Left lung (tissue), 10 donors: ENCODE measurements around the gene LGI2. TPM values are rescaled to one million over a fixed set of nuclear protein-coding genes. Genes with fewer than 3 reads are reported as not detected.

Experiments used
- ATAC-seq: fragments of 200-7000 bp; cut with Tn5 transposase; one replicate; pipeline ENCODE4 v1.9.1; 2020; ENCODE audit warnings: moderate library complexity
- DNase-seq, 4 donors: peaks; one replicate each; pipeline ENCODE4 v3.0.0-alpha.2; 2013 to 2020
- H3K27ac ChIP-seq, 2 donors: fragments of 200-600 bp; sonication (generic) in 1 of 2; one replicate each; pipeline versions ENCODE4 v1.5.0 to v1.8.0; 2020 to 2021
- H3K27me3 ChIP-seq, 2 donors: fragments of 200-600 bp; sonication (generic) in 1 of 2; one replicate each; pipeline versions ENCODE4 v1.5.0 to v1.8.0; 2020 to 2021
- H3K36me3 ChIP-seq, 2 donors: fragments of 200-600 bp; sonication (generic) in 1 of 2; one replicate each; pipeline versions ENCODE4 v1.5.0 to v1.8.0; 2020 to 2021
- H3K4me1 ChIP-seq, 2 donors: fragments of 200-600 bp; one replicate each; pipeline ENCODE4 v1.8.0; 2021
- H3K4me3 ChIP-seq, 2 donors: fragments of 200-600 bp; sonication (generic) in 1 of 2; one replicate each; pipeline versions ENCODE4 v1.5.0 to v1.8.0; 2020 to 2021; ENCODE audit warnings: mild to moderate bottlenecking in 1 of 2
- H3K9me3 ChIP-seq, 2 donors: fragments of 200-600 bp; sonication (generic) in 1 of 2; one replicate each; pipeline versions ENCODE4 v1.5.0 to v1.8.0; 2020 to 2021
- CTCF ChIP-seq, 2 donors: fragments of 200-600 bp; sonication (generic) in 1 of 2; IDR thresholded peaks; one replicate each; pipeline versions ENCODE4 v1.5.0 to v1.8.0; 2021; ENCODE audit warnings: antibody characterized with exemption in 2 of 2
- intact Hi-C, 2 donors: fragments of 100-400 bp; cut with DNase I; formaldehyde crosslinking; loops; one replicate each; pipeline versions ENCODE4 v1.11.2 to v1.14.2; 2022
- polyA plus RNA-seq, 6 donors: library from polyadenylated mRNA; unstranded; fragments of 120-200 nt; gene quantifications; one replicate each; pipeline ENCODE4 v1.2.1, GENCODE V29; 2013; ENCODE audit not compliant: insufficient read length in 6 of 6
- total RNA-seq, 2 donors: library from RNA; stranded (reverse); fragmentation: NEBNext Ultra II Directional; extraction: Animal tissue kit (Norgen Biotek cat#: 25700); gene quantifications; one replicate each; pipeline ENCODE4 v1.2.1, GENCODE V29; 2021
- donor health status: DM: no; HTN: yes; CAD: no.
- donor health status: DM: no; HTN: no; CAD: no.

LGI2 gene
- total and polyA plus RNA-seq, 8 donors, result 1.7 to 7.7 (median 4.7) TPM

- H3K9me3 ChIP-seq, result no peaks in the 10 kb centered on the region
- peak; percentile 30 for ATAC-seq
- H3K4me1 ChIP-seq, result peaks cover 0 to 9% of the 10 kb centered on the region in 2 donors
- peak in 1 of 4 donors; percentile 48 for DNase-seq
- intact Hi-C loops, result no loop called here
- no peaks in the 10 kb centered on the region for H3K36me3 ChIP-seq
- TF ChIP-seq CTCF (IDR thresholded peaks at IDR 0.05), result no peak
- H3K27me3 ChIP-seq, result peaks cover 10 to 83% of the 10 kb centered on the region in 2 donors
- H3K27ac ChIP-seq, result no peak overlapping the region
- peak overlapping the region; percentile 29 to 31 for H3K4me3 ChIP-seq
Observed at GRCh38 chr4:25029479-25030276, 1.1 kb downstream of the LGI2 start.

- Histone ChIP-seq H3K4me3 (no peak overlapping the region), H3K27ac (no peak overlapping the region), H3K9me3 (no peaks in the 10 kb centered on the region), H3K4me1 (peaks cover 0 to 9% of the 10 kb centered on the region in 2 donors), H3K27me3 (peaks cover 10 to 83% of the 10 kb centered on the region in 2 donors), H3K36me3 (no peaks in the 10 kb centered on the region)
- DNase-seq, result no peak
- intact Hi-C loops, result no loop called here
- TF ChIP-seq CTCF (IDR thresholded peaks at IDR 0.05), result no peak
- ATAC-seq, result no peak
Observed at GRCh38 chr4:25028851-25029250, 1.9 kb downstream of the LGI2 start.

DNA sequence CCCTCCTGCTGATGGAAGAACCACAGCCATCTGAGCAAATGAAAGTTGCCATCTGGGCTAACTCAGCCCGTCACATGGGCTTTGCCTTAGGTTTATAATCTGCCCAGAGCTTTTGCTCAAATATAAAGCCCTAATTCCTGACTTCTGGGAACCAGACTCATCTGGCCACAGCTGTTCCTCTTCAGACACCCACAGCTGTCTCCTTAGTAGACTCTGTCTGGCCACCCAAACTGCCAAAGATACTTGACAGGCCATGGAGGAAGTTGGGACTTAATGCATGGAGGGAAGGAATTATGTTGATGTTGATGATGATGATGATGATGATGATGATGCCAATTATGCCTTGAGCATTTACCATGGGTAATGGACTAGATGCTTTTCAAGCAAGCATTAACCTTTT is 8.0 kb downstream of the LGI2 start:
- DNase-seq, result peak in 2 of 4 donors; percentile 71 to 86
- no peak for ATAC-seq

GRCh38 chr4:25021216-25021615 is 9.5 kb downstream of the LGI2 start:
- no peak for ATAC-seq
- intact Hi-C loops, result no loop called here

More for the DNA sequence above, 8.0 kb downstream of the LGI2 start:
- Histone ChIP-seq H3K9me3 (no peaks in the 10 kb centered on the region), H3K27me3 (peaks cover 0 to 23% of the 10 kb centered on the region in 2 donors), H3K4me1 (no peaks in the 10 kb centered on the region), H3K4me3 (no peak overlapping the region), H3K27ac (no peak overlapping the region), H3K36me3 (no peaks in the 10 kb centered on the region)
- intact Hi-C loops, result no loop called here
- no peak for TF ChIP-seq CTCF (IDR thresholded peaks at IDR 0.05)

More at GRCh38 chr4:25021216-25021615, 9.5 kb downstream of the LGI2 start:
- Histone ChIP-seq H3K4me3 (no peak overlapping the region), H3K4me1 (no peaks in the 10 kb centered on the region), H3K9me3 (no peaks in the 10 kb centered on the region), H3K27ac (no peak overlapping the region), H3K36me3 (no peaks in the 10 kb centered on the region), H3K27me3 (peaks cover 0 to 8% of the 10 kb centered on the region in 2 donors)
- no peak for TF ChIP-seq CTCF (IDR thresholded peaks at IDR 0.05)
- no peak for DNase-seq
